ENCODE results near the gene SDK1. TPM values are rescaled to one million over a fixed set of nuclear protein-coding genes. Genes with fewer than 3 reads are reported as not detected.

Gene SDK1
- polyA plus RNA-seq, 4 donors = 0.27 to 5.0 (median 2.1) TPM; not detected in 1

DNA sequence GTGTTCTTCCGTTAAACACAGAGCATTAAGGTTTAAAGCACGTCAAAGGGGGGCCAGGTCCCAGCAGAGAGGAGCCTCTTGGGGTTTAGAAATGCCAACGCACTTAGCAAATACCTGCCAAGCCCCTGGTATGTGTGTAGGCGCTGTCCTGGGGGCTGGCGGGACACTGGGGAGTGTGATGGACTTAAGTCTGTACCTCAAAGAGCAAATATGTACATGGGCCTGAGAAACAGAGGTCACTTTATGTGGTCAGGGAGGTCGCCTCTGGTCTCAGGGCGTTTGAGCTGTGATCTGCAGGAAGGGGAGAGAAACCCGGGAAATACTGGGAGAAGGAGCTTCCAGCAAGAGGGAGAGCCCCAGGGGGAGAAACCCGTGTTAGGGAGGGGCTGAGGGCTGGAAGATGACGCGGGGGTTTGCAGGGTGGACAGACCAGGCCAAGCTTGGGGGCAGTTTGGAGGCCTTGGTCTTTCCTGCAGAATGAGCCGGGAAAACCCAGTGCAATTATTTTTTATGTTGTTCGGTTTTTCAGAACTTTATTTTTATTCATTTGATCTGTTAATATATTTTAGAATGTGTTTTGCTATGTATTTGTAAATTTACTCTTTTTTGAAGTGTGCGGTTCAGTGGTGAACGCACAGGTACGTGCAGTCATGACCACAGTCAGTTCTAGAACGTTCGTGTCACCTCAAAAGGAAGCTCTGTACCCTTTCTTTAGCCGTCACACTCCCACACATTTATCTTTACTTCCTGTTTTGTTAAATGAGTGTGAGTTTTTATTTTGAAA is 939.7 kb downstream of the SDK1 start:
- Histone ChIP-seq H3K27me3 (ENCODE audit: control insufficient read depth in 3 of 3, insufficient read depth in 3 of 3, low read length in 3 of 3) (no peaks in the 10 kb centered on the region), H3K9me3 (ENCODE audit: control insufficient read depth in 2 of 2, insufficient read depth in 1 of 2, low read depth in 1 of 2, low read length in 1 of 2) (peaks cover 0 to 13% of the 10 kb centered on the region in 2 donors), H3K27ac (ENCODE audit: low read depth in 1 of 3, low read length in 2 of 3) (no peak overlapping the region), H3K4me1 (ENCODE audit: control insufficient read depth in 3 of 3, insufficient read depth in 2 of 3, low read depth in 1 of 3, low read length in 2 of 3) (peaks cover 0 to 11% (median 0%) of the 10 kb centered on the region in 3 donors), H3K36me3 (ENCODE audit: control insufficient read depth in 3 of 3, insufficient read depth in 2 of 3, low read depth in 1 of 3, low read length in 3 of 3) (peaks cover 0 to 23% (median 0%) of the 10 kb centered on the region in 3 donors), H3K4me3 (ENCODE audit: low read depth in 1 of 3, low read length in 3 of 3) (no peak overlapping the region)
- FAIRE-seq = no peak
- DNase-seq = no peak
- WGBS, 3 donors = 76 to 87% (median 81%) methylated on average over 19 of the region's 19 CpGs

DNA sequence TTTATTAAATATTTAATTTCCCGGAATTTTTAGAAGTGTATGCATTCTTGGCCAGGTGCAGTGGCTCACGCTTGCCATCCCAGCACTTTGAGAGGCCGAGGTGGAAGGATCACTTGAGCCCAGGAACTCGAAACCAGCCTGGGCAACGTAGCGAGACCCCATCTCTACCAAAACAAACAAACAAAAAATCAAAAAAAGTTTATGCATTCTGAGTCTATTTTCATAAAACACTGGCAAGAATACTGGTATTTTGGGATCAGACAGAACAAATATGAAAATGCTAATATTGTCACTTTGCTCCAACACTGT is 940.2 kb downstream of the SDK1 start:
- DNase-seq (no peak), FAIRE-seq (no peak)
- 76 to 83% (median 81%) methylated on average over 6 of the region's 6 CpGs for WGBS, 3 donors
- Histone ChIP-seq H3K27me3 (ENCODE audit: control insufficient read depth in 3 of 3, insufficient read depth in 3 of 3, low read length in 3 of 3) (no peaks in the 10 kb centered on the region), H3K36me3 (ENCODE audit: control insufficient read depth in 3 of 3, insufficient read depth in 2 of 3, low read depth in 1 of 3, low read length in 3 of 3) (peaks cover 0 to 23% (median 0%) of the 10 kb centered on the region in 3 donors), H3K4me3 (ENCODE audit: low read depth in 1 of 3, low read length in 3 of 3) (no peak overlapping the region), H3K9me3 (ENCODE audit: control insufficient read depth in 2 of 2, insufficient read depth in 1 of 2, low read depth in 1 of 2, low read length in 1 of 2) (peaks cover 0 to 13% of the 10 kb centered on the region in 2 donors), H3K4me1 (ENCODE audit: control insufficient read depth in 3 of 3, insufficient read depth in 2 of 3, low read depth in 1 of 3, low read length in 2 of 3) (peaks cover 0 to 10% (median 0%) of the 10 kb centered on the region in 3 donors), H3K27ac (ENCODE audit: low read depth in 1 of 3, low read length in 2 of 3) (no peak overlapping the region)

DNA sequence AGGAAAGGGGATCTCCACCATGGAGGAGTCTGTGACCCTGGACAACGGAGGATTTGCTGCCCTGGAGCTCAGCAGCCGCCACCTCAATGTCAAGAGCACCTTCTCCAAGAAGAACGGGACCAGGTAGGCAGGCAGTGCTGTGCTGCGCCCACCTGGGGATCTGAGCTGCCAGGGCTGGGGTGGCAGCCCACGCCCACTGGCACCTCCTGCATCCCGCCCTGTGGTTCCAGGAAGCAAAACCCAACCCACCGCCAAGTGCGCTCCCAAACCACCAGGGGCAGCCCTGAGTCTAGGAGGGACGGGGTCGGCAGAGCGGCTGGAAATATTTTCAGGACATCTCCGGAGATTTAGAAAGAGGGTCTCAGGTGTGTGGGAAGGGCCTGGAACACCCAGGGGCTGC is 940.7 kb downstream of the SDK1 start:
- Histone ChIP-seq H3K9me3 (ENCODE audit: control insufficient read depth in 2 of 2, insufficient read depth in 1 of 2, low read depth in 1 of 2, low read length in 1 of 2) (peaks cover 0 to 13% of the 10 kb centered on the region in 2 donors), H3K4me1 (ENCODE audit: control insufficient read depth in 3 of 3, insufficient read depth in 2 of 3, low read depth in 1 of 3, low read length in 2 of 3) (peaks cover 0 to 10% (median 0%) of the 10 kb centered on the region in 3 donors), H3K36me3 (ENCODE audit: control insufficient read depth in 3 of 3, insufficient read depth in 2 of 3, low read depth in 1 of 3, low read length in 3 of 3) (peaks cover 0 to 21% (median 0%) of the 10 kb centered on the region in 3 donors), H3K27ac (ENCODE audit: low read depth in 1 of 3, low read length in 2 of 3) (no peak overlapping the region), H3K27me3 (ENCODE audit: control insufficient read depth in 3 of 3, insufficient read depth in 3 of 3, low read length in 3 of 3) (no peaks in the 10 kb centered on the region), H3K4me3 (ENCODE audit: low read depth in 1 of 3, low read length in 3 of 3) (no peak overlapping the region)
- no peak for DNase-seq
- FAIRE-seq = no peak
- 87 to 92% (median 92%) methylated on average over 12 of the region's 12 CpGs for WGBS, 3 donors

DNA sequence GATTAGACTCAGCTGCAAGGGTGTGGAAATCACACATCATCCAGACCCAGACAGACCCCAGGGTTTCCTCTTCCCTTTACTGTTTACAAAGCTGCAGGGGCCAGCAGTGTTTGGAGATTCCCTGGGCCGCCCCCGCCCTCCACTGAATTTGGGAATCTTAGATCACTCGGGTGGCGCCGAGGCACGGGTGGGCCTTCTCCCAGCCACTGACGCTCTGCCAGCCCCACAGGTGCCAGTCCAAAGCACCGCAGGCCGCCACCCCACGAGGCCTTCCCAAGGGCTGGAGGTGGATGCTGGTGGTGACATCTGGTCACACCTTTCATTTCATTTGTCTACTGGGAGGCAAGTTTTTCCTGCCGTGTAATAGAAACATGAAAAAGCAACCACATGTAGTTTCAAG is 941.7 kb downstream of the SDK1 start:
- Histone ChIP-seq H3K9me3 (ENCODE audit: control insufficient read depth in 2 of 2, insufficient read depth in 1 of 2, low read depth in 1 of 2, low read length in 1 of 2) (peaks cover 0 to 13% of the 10 kb centered on the region in 2 donors), H3K36me3 (ENCODE audit: control insufficient read depth in 3 of 3, insufficient read depth in 2 of 3, low read depth in 1 of 3, low read length in 3 of 3) (peaks cover 0 to 21% (median 0%) of the 10 kb centered on the region in 3 donors), H3K27ac (ENCODE audit: low read depth in 1 of 3, low read length in 2 of 3) (no peak overlapping the region), H3K27me3 (ENCODE audit: control insufficient read depth in 3 of 3, insufficient read depth in 3 of 3, low read length in 3 of 3) (no peaks in the 10 kb centered on the region), H3K4me3 (ENCODE audit: low read depth in 1 of 3, low read length in 3 of 3) (no peak overlapping the region), H3K4me1 (ENCODE audit: control insufficient read depth in 3 of 3, insufficient read depth in 2 of 3, low read depth in 1 of 3, low read length in 2 of 3) (peaks cover 0 to 4% (median 0%) of the 10 kb centered on the region in 3 donors)
- DNase-seq (no peak), FAIRE-seq (no peak)
- WGBS, 3 donors = 76 to 83% (median 79%) methylated on average over 11 of the region's 11 CpGs

DNA sequence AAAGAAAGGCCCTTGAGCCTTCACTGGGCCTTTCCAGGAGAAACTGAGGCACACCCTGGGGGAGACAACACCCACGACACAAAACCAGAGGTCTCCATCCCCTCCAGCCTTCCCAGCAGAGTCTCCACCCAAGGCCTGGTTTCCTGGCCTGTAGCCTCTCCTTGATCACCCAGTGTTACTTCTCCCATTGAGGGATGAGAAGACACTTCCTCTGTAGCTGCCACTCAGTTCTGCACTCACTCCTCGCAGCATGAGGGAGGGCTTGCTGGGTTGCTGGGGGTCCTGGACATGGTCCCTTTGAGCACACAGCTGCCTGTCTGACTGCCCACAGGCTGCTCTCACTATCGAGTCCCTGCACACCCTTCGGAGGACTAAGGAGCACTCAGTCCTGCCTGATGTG is 943.0 kb downstream of the SDK1 start:
- H3K4me1 ChIP-seq (ENCODE audit: control insufficient read depth in 3 of 3, insufficient read depth in 2 of 3, low read depth in 1 of 3, low read length in 2 of 3) = no peaks in the 10 kb centered on the region
- H3K27ac ChIP-seq (ENCODE audit: low read depth in 1 of 3, low read length in 2 of 3) = no peak overlapping the region
- H3K36me3 ChIP-seq (ENCODE audit: control insufficient read depth in 3 of 3, insufficient read depth in 2 of 3, low read depth in 1 of 3, low read length in 3 of 3) = peaks cover 0 to 19% (median 0%) of the 10 kb centered on the region in 3 donors

DNA sequence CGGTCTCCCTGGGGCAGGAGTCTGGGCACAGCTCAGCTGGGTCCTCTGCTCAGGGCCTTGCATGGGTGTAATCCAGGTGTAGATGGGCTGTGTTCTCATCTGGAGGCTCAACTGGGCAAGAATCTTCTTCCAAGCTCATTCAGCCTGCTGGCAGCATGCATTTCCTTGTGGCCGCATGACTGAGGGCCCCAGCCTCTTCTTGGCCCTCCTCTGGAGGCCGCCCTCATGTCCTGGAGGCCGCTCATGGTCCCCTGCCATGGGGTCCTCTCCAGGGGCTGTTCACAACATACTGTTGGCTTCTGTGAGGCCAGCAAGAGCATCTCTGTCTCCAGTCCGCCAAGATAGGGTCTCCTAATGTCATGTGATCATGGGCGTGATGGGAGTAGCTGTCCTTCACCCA is 943.6 kb downstream of the SDK1 start:
- FAIRE-seq = no peak
- Histone ChIP-seq H3K4me3 (ENCODE audit: low read depth in 1 of 3, low read length in 3 of 3) (no peak overlapping the region), H3K9me3 (ENCODE audit: control insufficient read depth in 2 of 2, insufficient read depth in 1 of 2, low read depth in 1 of 2, low read length in 1 of 2) (peaks cover 0 to 13% of the 10 kb centered on the region in 2 donors), H3K4me1 (ENCODE audit: control insufficient read depth in 3 of 3, insufficient read depth in 2 of 3, low read depth in 1 of 3, low read length in 2 of 3) (no peaks in the 10 kb centered on the region), H3K36me3 (ENCODE audit: control insufficient read depth in 3 of 3, insufficient read depth in 2 of 3, low read depth in 1 of 3, low read length in 3 of 3) (peaks cover 0 to 19% (median 0%) of the 10 kb centered on the region in 3 donors), H3K27me3 (ENCODE audit: control insufficient read depth in 3 of 3, insufficient read depth in 3 of 3, low read length in 3 of 3) (no peaks in the 10 kb centered on the region), H3K27ac (ENCODE audit: low read depth in 1 of 3, low read length in 2 of 3) (no peak overlapping the region)
- DNase-seq = no peak
- 77 to 89% (median 86%) methylated on average over 6 of the region's 6 CpGs for WGBS, 3 donors

More for the DNA sequence above, 943.0 kb downstream of the SDK1 start:
- DNase-seq (no peak), FAIRE-seq (no peak)
- Histone ChIP-seq H3K9me3 (ENCODE audit: control insufficient read depth in 2 of 2, insufficient read depth in 1 of 2, low read depth in 1 of 2, low read length in 1 of 2) (peaks cover 0 to 13% of the 10 kb centered on the region in 2 donors), H3K4me3 (ENCODE audit: low read depth in 1 of 3, low read length in 3 of 3) (no peak overlapping the region), H3K27me3 (ENCODE audit: control insufficient read depth in 3 of 3, insufficient read depth in 3 of 3, low read length in 3 of 3) (no peaks in the 10 kb centered on the region)
- WGBS, 3 donors = 89 to 93% (median 92%) methylated on average over 4 of the region's 4 CpGs

DNA sequence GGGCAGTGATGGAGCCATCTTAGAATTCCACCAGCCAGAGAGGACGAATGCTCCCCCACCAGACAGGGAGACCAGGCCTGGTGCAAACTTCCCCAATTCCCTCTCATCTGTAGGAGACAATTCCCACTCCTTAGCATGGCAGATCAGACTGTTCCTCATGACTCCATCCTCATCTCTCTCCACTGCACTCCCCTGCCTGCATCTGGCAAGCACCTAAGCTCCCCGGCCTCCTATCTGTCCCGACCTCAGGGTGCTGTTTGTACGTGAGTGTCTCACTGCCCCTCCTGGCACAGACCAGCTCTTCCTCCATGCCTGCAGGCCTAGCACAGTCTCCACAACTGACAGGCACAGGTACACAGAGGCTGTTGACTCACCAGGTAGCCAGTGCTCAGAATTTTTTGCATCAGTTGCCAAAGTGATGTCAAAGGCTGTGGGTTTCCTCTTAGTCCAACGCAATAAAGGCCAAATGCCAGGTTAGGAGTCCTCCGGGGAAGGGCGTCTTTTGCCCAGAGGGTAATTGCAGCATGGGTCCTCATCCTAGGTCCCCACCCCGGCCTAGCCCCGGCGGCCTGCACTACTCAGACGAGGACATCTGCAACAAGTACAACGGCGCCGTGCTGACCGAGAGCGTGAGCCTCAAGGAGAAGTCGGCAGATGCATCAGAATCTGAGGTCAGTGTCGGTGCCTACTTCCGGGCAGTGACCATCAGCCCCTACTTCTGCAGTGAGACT is 944.2 kb downstream of the SDK1 start:
- no peak overlapping the region for H3K4me3 ChIP-seq (ENCODE audit: low read depth in 1 of 3, low read length in 3 of 3)
- no peak for FAIRE-seq
- no peaks in the 10 kb centered on the region for H3K27me3 ChIP-seq (ENCODE audit: control insufficient read depth in 3 of 3, insufficient read depth in 3 of 3, low read length in 3 of 3)
- 93 to 96% (median 93%) methylated on average over 19 of the region's 19 CpGs for WGBS, 3 donors
- H3K27ac ChIP-seq (ENCODE audit: low read depth in 1 of 3, low read length in 2 of 3) = no peak overlapping the region
- peaks cover 0 to 16% (median 0%) of the 10 kb centered on the region in 3 donors for H3K36me3 ChIP-seq (ENCODE audit: control insufficient read depth in 3 of 3, insufficient read depth in 2 of 3, low read depth in 1 of 3, low read length in 3 of 3)
- no peaks in the 10 kb centered on the region for H3K4me1 ChIP-seq (ENCODE audit: control insufficient read depth in 3 of 3, insufficient read depth in 2 of 3, low read depth in 1 of 3, low read length in 2 of 3)
- H3K9me3 ChIP-seq (ENCODE audit: control insufficient read depth in 2 of 2, insufficient read depth in 1 of 2, low read depth in 1 of 2, low read length in 1 of 2) = peaks cover 0 to 13% of the 10 kb centered on the region in 2 donors
- DNase-seq = no peak

DNA sequence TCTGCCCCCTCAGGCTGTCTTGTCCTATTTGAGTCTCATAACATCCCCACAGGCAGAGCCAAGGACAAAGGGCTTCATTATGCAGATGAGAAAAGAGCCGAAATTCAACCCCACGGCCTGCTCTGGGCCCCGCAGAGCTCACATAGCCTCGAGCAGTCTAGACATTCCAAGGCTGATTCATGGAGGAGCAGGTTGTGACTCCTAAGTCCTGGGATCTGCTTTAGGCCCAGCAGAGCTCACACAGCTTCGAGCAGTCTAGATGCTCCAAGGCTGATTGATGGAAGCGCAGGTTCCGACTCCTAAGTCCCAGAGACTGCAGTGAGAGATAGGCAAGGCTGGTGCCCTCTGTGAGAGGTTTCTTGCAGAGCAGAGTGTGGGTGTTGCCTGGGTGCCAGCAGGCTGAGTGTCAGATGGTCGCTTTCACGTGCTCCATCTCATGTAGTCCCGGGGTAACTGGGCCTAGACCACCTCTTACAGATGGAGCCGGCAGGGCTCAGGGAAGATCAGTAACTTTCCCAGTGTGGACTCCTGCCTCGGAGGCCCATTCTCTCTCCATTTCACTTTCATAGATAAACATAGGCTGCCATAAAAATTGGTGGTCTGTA is 944.9 kb downstream of the SDK1 start:
- Histone ChIP-seq H3K9me3 (ENCODE audit: control insufficient read depth in 2 of 2, insufficient read depth in 1 of 2, low read depth in 1 of 2, low read length in 1 of 2) (peaks cover 0 to 13% of the 10 kb centered on the region in 2 donors), H3K36me3 (ENCODE audit: control insufficient read depth in 3 of 3, insufficient read depth in 2 of 3, low read depth in 1 of 3, low read length in 3 of 3) (peaks cover 0 to 16% (median 0%) of the 10 kb centered on the region in 3 donors), H3K27me3 (ENCODE audit: control insufficient read depth in 3 of 3, insufficient read depth in 3 of 3, low read length in 3 of 3) (no peaks in the 10 kb centered on the region), H3K27ac (ENCODE audit: low read depth in 1 of 3, low read length in 2 of 3) (no peak overlapping the region), H3K4me1 (ENCODE audit: control insufficient read depth in 3 of 3, insufficient read depth in 2 of 3, low read depth in 1 of 3, low read length in 2 of 3) (no peaks in the 10 kb centered on the region), H3K4me3 (ENCODE audit: low read depth in 1 of 3, low read length in 3 of 3) (no peak overlapping the region)
- WGBS, 3 donors = 87 to 94% (median 94%) methylated on average over 12 of the region's 12 CpGs
- FAIRE-seq = no peak
- no peak for DNase-seq

Data from small intestine (tissue), 7 donors.